Keratinocyte (primary cell): ENCODE results near the gene PRELID3B. TPM values are rescaled to one million over a fixed set of nuclear protein-coding genes. Genes with fewer than 3 reads are reported as not detected.

Experiments
- DNase-seq: peaks from one replicate; pipeline ENCODE4 v3.0.0-alpha.2; 2011; ENCODE audit warnings: low read depth, missing footprints, low spot score
- FAIRE-seq: peaks from 2 replicates; lab custom pipeline; 2011; peaks lifted over from hg19 to GRCh38; lab: Jason Lieb, UNC
- H2AFZ ChIP-seq: 2 replicates; pipeline ENCODE4 v1.6.0; 2012; ENCODE audit warnings: low read length, control low read depth, inconsistent platforms; ENCODE audit not compliant: control insufficient read depth
- H3K27ac ChIP-seq: 2 replicates; pipeline ENCODE4 v1.5.1; 2011; ENCODE audit warnings: low read length; ENCODE audit not compliant: control insufficient read depth, insufficient read depth
- H3K27me3 ChIP-seq: 3 replicates; pipeline ENCODE4 v1.6.0; 2011; ENCODE audit warnings: low read length; ENCODE audit not compliant: control insufficient read depth, insufficient read depth; ENCODE audit errors: extremely low read depth
- H3K36me3 ChIP-seq, 2 experiments: 2 replicates in 1 of 2; 3 replicates in 1 of 2; pipeline ENCODE4 v1.5.1; 2011; ENCODE audit warnings: low read length in 2 of 2, mild to moderate bottlenecking in 1 of 2; ENCODE audit not compliant: control insufficient read depth in 2 of 2, insufficient read depth in 2 of 2; ENCODE audit errors: extremely low read depth in 1 of 2
- H3K4me1 ChIP-seq: 3 replicates; pipeline ENCODE4 v1.5.1; 2011; ENCODE audit warnings: low read length; ENCODE audit not compliant: control insufficient read depth, insufficient read depth; ENCODE audit errors: extremely low read depth
- H3K4me2 ChIP-seq: 3 replicates; pipeline ENCODE4 v1.6.0; 2011; ENCODE audit warnings: low read depth, low read length; ENCODE audit not compliant: control insufficient read depth, insufficient read depth; ENCODE audit errors: extremely low read depth
- H3K4me3 ChIP-seq, 3 experiments: fragments of 200-600 bp in 1 of 3; sonication (generic) in 1 of 3; 2 replicates in 2 of 3; 3 replicates in 1 of 3; pipeline ENCODE4 v1.5.1; 2011 to 2016; ENCODE audit warnings: low read length in 3 of 3, mild to moderate bottlenecking in 3 of 3, control low read depth in 2 of 3, inconsistent platforms in 1 of 3, low read depth in 1 of 3, mixed read lengths in 1 of 3, mixed run types in 1 of 3, moderate library complexity in 1 of 3; ENCODE audit not compliant: control insufficient read depth in 2 of 3, insufficient read depth in 2 of 3; ENCODE audit errors: extremely low read depth in 1 of 3
- H3K79me2 ChIP-seq: 2 replicates; pipeline ENCODE4 v1.6.0; 2012; ENCODE audit warnings: low read length; ENCODE audit not compliant: control insufficient read depth, insufficient read depth
- H3K9ac ChIP-seq: 3 replicates; pipeline ENCODE4 v1.6.0; 2011; ENCODE audit warnings: low read length; ENCODE audit not compliant: control insufficient read depth, insufficient read depth; ENCODE audit errors: extremely low read depth
- H3K9me1 ChIP-seq: 3 replicates; pipeline ENCODE4 v1.6.0; 2011; ENCODE audit warnings: low read length; ENCODE audit not compliant: control insufficient read depth, insufficient read depth; ENCODE audit errors: extremely low read depth
- H3K9me3 ChIP-seq: 2 replicates; pipeline ENCODE4 v1.5.1; 2012; ENCODE audit warnings: low read depth, low read length; ENCODE audit not compliant: control insufficient read depth
- H4K20me1 ChIP-seq: 3 replicates; pipeline ENCODE4 v1.6.0; 2011; ENCODE audit warnings: low read length; ENCODE audit not compliant: control insufficient read depth, insufficient read depth; ENCODE audit errors: extremely low read depth
- EZH2 ChIP-seq: IDR thresholded peaks from one replicate; pipeline ENCODE4 v1.6.1; 2012; ENCODE audit warnings: inconsistent platforms, mild to moderate bottlenecking, low read length, moderate library complexity
- dilution Hi-C: fragments of 300-500 bp; cut with MboI; formaldehyde crosslinking; loops from one replicate; pipeline ENCODE4 v1.7.0; 2020; ENCODE audit warnings: low sequenced_read_pairs; ENCODE audit not compliant: extremely low pct_ligation_motif_present
- polyA plus RNA-seq, 5 experiments: library from polyadenylated mRNA; depleted of rRNA in 3 of 5; stranded (reverse) in 3 of 5; stranded (forward) in 1 of 5; unstranded in 1 of 5; fragments of >200 nt; gene quantifications; 1 replicate in 1 of 5; 2 replicates in 3 of 5; 3 replicates in 1 of 5; pipeline versions ENCODE4 v1.2.1 to v1.2.3, GENCODE V29; 2011 to 2012; ENCODE audit warnings: missing spikeins in 2 of 5, low read depth in 1 of 5, low replicate concordance in 1 of 5
- TF ChIP-seq, protein P1 (sequence below), 3 experiments: IDR thresholded peaks in 1 of 3; conservative IDR thresholded peaks in 1 of 3; optimal IDR thresholded peaks in 1 of 3; 2 replicates in 2 of 3; 3 replicates in 1 of 3; pipeline versions ENCODE3 to v1.5.1; 2011; ENCODE audit warnings: low read length in 3 of 3, mild to moderate bottlenecking in 3 of 3, moderate library complexity in 2 of 3, control low read depth in 1 of 3, inconsistent platforms in 1 of 3; ENCODE audit not compliant: insufficient read depth in 2 of 3; ENCODE audit errors: extremely low read depth in 1 of 3

PRELID3B gene
- polyA plus RNA-seq, 1 donor (not counting 4 experiments of a cell fraction or from before 2014, with no cell fraction given), result 86.9 TPM

DNA sequence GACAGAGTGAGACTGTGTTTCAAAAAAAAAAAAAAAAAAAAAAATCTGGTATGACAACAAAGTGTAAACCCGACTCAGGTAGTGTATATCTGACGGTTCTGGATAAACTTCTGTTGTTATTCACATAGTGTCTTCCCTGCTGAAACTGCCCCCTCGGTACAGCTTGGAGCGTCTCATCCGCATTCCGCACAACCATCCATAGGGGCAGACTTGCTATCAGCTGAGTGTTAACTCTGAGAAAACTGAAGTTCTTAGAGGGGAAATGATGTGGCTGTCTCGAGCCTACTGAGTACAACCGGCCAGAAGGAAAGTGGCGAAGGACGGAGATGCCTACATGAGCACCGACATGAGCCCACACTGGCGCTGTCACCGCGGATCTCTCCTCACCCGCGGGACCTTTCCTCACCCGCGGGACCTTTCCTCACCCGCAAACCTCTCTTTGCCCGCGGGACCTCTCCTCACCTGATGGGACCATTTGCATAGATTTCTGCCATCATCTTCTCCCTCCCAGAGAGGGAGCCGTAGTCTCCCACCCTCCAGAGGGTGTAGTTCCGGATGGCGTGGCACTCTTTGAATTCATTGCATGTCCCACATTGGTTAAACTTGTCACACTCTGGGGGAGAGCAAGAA lies 45.3 kb downstream of the PRELID3B start:
- H3K9me1 ChIP-seq, result no peaks in the 10 kb centered on the region
- H3K9me3 ChIP-seq, result no peaks in the 10 kb centered on the region
- FAIRE-seq, result no peak
- peaks cover 35 to 40% of the 10 kb centered on the region in 2 experiments for H3K36me3 ChIP-seq
- H3K79me2 ChIP-seq, result no peaks in the 10 kb centered on the region
- dilution Hi-C loops, result no loop called here
- H3K4me2 ChIP-seq, result no peak overlapping the region
- TF ChIP-seq EZH2, result no peak
- TF ChIP-seq, protein P1, sequence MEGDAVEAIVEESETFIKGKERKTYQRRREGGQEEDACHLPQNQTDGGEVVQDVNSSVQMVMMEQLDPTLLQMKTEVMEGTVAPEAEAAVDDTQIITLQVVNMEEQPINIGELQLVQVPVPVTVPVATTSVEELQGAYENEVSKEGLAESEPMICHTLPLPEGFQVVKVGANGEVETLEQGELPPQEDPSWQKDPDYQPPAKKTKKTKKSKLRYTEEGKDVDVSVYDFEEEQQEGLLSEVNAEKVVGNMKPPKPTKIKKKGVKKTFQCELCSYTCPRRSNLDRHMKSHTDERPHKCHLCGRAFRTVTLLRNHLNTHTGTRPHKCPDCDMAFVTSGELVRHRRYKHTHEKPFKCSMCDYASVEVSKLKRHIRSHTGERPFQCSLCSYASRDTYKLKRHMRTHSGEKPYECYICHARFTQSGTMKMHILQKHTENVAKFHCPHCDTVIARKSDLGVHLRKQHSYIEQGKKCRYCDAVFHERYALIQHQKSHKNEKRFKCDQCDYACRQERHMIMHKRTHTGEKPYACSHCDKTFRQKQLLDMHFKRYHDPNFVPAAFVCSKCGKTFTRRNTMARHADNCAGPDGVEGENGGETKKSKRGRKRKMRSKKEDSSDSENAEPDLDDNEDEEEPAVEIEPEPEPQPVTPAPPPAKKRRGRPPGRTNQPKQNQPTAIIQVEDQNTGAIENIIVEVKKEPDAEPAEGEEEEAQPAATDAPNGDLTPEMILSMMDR (optimal IDR thresholded peaks at IDR 0.05 in 1 of 3, IDR thresholded peaks at IDR 0.05 in 1 of 3, conservative IDR thresholded peaks at IDR 0.05 in 1 of 3; ENCODE audit: extremely low read depth in 1 of 3, insufficient read depth in 2 of 3, low read length in 3 of 3), result no peak
- no peaks in the 10 kb centered on the region for H3K4me1 ChIP-seq
- no peaks in the 10 kb centered on the region for H4K20me1 ChIP-seq
- H3K9ac ChIP-seq, result no peak overlapping the region
- no peak overlapping the region for H3K4me3 ChIP-seq
- H3K27me3 ChIP-seq, result no peaks in the 10 kb centered on the region
- H3K27ac ChIP-seq, result no peak overlapping the region
- H2AFZ ChIP-seq, result no peak overlapping the region
- DNase-seq, result no peak

DNA sequence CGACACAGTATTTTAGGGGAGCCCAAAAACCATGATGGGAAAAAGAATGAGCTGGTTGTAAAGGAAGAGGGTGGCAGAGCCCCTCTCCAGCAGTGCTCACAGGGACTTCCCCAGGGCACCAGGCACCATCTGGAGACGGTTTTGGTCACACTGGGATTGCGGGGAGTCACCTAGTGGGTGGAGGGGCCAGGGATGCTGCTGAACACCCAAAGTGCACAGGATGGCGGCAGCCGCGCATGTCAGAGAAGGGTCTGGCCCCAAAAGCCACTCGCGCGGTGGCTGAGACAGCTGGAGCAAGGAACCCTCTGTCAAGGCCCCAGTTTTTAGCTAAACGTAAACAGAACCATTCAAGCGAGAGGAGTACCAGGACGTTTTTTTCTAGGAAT lies 46.4 kb downstream of the PRELID3B start:
- no peak overlapping the region for H2AFZ ChIP-seq
- no peak overlapping the region for H3K9ac ChIP-seq
- H3K9me1 ChIP-seq, result no peaks in the 10 kb centered on the region
- TF ChIP-seq, protein P1 (optimal IDR thresholded peaks at IDR 0.05 in 1 of 3, IDR thresholded peaks at IDR 0.05 in 1 of 3, conservative IDR thresholded peaks at IDR 0.05 in 1 of 3; ENCODE audit: extremely low read depth in 1 of 3, insufficient read depth in 2 of 3, low read length in 3 of 3), result no peak
- no peak for TF ChIP-seq EZH2
- H3K27ac ChIP-seq, result no peak overlapping the region
- DNase-seq, result no peak
- no peaks in the 10 kb centered on the region for H3K79me2 ChIP-seq
- no peaks in the 10 kb centered on the region for H3K4me1 ChIP-seq
- dilution Hi-C loops, result no loop called here
- H3K4me3 ChIP-seq, result no peak overlapping the region
- H3K9me3 ChIP-seq, result no peaks in the 10 kb centered on the region
- H3K27me3 ChIP-seq, result no peaks in the 10 kb centered on the region
- peaks cover 30 to 33% of the 10 kb centered on the region in 2 experiments for H3K36me3 ChIP-seq
- H4K20me1 ChIP-seq, result no peaks in the 10 kb centered on the region
- no peak for FAIRE-seq
- H3K4me2 ChIP-seq, result no peak overlapping the region
